ENCODE results near the gene XRCC6.
"Not testable (repeated sequence)": the region's sequence is repeated elsewhere in the genome, so short reads cannot be mapped to it uniquely, and the experiment has no call there.

Gene XRCC6

DNA sequence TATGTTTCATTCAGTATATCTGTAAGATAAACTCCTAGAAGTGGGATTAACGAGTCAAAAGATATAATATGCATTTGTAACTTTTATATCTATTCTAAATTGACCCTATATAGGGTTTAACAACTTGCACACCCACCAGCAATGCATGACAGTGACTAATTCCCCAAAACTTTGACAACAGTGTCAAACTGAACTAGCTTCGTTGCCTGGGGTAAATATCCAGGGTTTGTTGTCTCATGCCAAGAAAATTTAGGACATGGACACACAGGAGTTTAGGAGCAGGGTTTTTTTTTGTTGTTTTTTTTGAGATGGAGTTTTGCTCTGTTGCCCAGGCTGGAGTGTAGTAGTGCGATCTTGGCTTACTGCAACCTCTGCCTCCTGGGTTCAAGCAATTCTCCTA is 62.5 kb downstream of the XRCC6 start:
- H3K9me3 Mint-ChIP-seq, result no peaks in the 10 kb centered on the region
- no peaks in the 10 kb centered on the region for H3K27me3 Mint-ChIP-seq
- H3K27ac Mint-ChIP-seq (ENCODE audit: low read depth), result peak overlapping the region; percentile 97
- H3K4me1 Mint-ChIP-seq, result peaks cover 30% of the 10 kb centered on the region
- no peak for DNase-seq (ENCODE audit: low spot score in 2 of 2)
- no peak for ATAC-seq (replicated peaks; ENCODE audit: extremely low read depth, poor library complexity, severe bottlenecking)
- peaks cover 30% of the 10 kb centered on the region for H3K36me3 Mint-ChIP-seq (ENCODE audit: insufficient read depth)
- peak overlapping the region; percentile 96 for H3K4me3 Mint-ChIP-seq

DNA sequence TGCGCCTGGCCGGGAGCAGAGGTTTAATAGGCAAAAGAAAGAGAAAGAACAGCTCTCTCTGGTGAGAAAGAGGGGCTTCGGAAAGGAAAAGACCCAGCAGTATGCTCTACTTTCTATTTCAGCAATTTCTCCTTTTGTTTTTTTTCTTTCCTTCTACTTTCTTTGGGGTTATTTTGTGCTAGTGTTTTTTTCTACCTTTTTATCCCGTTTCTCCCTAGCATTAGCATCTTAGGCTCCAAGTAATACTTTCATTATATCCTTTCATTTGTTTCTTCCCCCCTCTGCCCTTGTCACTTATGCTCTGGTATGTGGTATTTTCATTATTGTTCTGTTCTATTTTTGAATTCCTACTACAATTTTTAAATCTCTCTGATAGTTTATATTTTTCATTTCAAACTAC is 63.1 kb downstream of the XRCC6 start:
- peak overlapping the region; percentile 62 for H3K27ac Mint-ChIP-seq (ENCODE audit: low read depth)
- no peaks in the 10 kb centered on the region for H3K27me3 Mint-ChIP-seq
- ATAC-seq (replicated peaks; ENCODE audit: extremely low read depth, poor library complexity, severe bottlenecking) (no peak), DNase-seq (ENCODE audit: low spot score in 2 of 2) (no peak)
- H3K9me3 Mint-ChIP-seq, result no peaks in the 10 kb centered on the region
- peaks cover 33% of the 10 kb centered on the region for H3K4me1 Mint-ChIP-seq
- no peak overlapping the region for H3K4me3 Mint-ChIP-seq
- H3K36me3 Mint-ChIP-seq (ENCODE audit: insufficient read depth), result peaks cover 29% of the 10 kb centered on the region

DNA sequence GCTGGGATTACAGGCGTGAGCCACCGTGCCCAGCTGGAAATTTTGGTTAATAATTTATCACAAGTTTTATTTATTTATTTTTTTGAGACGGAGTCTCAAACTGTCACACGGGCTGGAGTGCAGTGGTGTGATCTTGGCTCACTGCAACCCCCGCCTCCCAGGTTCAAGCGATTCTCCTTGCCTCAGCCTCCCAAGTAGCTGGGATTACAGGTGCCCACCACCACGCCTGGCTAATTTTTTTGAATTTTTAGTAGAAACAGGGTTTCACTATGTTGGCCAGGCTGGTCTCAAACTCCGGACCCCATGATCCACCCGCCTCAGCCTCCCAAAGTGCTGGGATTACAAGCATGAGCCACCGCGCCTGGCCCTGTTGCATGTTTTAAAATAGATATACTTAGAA is 65.8 kb downstream of the XRCC6 start:
- H3K27ac Mint-ChIP-seq (ENCODE audit: low read depth); ATAC-seq (replicated peaks; ENCODE audit: extremely low read depth, poor library complexity, severe bottlenecking); DNase-seq (ENCODE audit: low spot score in 2 of 2); H3K9me3 Mint-ChIP-seq; H3K27me3 Mint-ChIP-seq: not testable (repeated sequence)
- peaks cover 38% of the 10 kb centered on the region for H3K4me1 Mint-ChIP-seq
- H3K36me3 Mint-ChIP-seq (ENCODE audit: insufficient read depth), result peaks cover 22% of the 10 kb centered on the region
- peak overlapping the region; percentile 90 for H3K4me3 Mint-ChIP-seq

DNA sequence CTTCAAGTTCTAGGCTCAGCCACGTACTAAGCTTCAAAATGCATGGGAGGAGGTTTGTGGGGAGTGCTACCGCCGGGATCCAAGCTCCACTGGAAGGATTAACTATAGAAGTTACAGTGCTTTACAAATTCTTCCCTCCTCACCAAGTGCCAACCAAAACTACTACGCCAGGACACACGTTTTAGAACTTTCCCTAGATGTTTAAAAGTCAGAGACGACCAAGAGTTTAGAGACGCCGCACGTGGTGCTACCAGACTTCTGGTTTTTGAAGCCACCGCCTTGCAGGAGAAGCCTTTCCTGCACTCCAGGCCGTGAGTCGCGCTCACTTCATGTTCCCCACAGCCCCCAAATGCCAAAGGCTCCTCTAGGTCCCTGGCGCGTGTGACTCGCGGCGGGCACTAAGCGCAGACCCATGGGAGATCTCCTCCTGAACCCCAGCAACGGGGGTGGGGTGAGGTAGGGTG is 66.8 kb downstream of the XRCC6 start:
- H3K36me3 Mint-ChIP-seq (ENCODE audit: insufficient read depth), result peaks cover 21% of the 10 kb centered on the region
- ATAC-seq (replicated peaks; ENCODE audit: extremely low read depth, poor library complexity, severe bottlenecking) (peak; percentile 16), DNase-seq (ENCODE audit: low spot score in 2 of 2) (no peak)

DNA sequence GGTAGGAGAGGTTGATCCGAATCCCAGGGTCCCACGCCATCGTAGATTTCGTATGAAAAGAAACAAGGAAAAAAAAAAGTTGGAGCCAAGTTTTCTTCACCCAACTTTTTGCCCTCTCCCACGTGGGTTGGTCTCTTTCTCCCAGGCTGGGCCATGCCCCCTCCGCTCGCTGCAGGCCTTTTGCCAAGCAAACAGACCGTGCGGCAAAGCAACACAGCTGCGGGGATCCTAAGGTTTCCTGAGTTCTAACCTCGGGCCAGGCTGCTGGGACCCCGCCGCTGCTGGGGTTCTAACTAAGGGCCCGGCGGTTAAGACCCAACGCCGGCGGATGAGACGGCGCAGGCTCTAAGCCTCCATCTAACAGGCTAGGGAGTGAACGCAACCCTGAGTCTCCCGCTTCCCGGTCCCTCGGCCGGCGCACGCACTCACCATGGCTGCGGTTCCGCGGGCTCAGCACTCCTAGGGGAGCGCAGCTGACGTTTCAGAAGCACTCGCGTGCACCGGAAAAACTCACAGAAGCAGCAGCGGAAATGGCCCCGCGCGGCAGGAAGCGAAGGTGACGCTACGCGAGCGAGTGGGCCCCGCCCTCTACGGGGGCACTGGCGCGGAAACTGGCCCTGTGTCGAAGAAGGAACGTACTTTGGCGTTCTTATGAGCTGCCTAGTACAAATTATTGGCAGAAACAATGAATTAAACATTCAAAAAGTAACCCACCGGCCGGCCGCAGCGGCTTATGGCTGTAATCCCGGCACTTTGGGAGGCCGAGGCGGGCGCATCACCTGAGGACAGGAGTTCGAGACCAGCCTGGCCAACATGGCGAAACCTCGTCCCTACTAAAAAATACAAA is 67.5 kb downstream of the XRCC6 start, which contains the start of gene SNU13:
Gene SNU13, minus strand, starts transcription at position 503 of the 847 bp plus-strand sequence. Its CDS starts 71 bp downstream, at position 432.
- Mint-ChIP-seq H3K36me3 (ENCODE audit: insufficient read depth) (peaks cover 21% of the 10 kb centered on the region), H3K4me3 (peak within 1 kb of the TSS; percentile 90), H3K27me3 (no peaks in the 10 kb centered on the region), H3K9me3 (no peaks in the 10 kb centered on the region), H3K27ac (ENCODE audit: low read depth) (peak within 1 kb of the TSS; percentile 99), H3K4me1 (peaks cover 34% of the 10 kb centered on the region)
- DNase-seq (ENCODE audit: low spot score in 2 of 2) (peak; percentile 84 to 86), ATAC-seq (replicated peaks; ENCODE audit: extremely low read depth, poor library complexity, severe bottlenecking) (peak; percentile 96)

More for the DNA sequence above, 66.8 kb downstream of the XRCC6 start:
- peaks cover 34% of the 10 kb centered on the region for H3K4me1 Mint-ChIP-seq
- H3K4me3 Mint-ChIP-seq, result peak overlapping the region; percentile 90
- no peaks in the 10 kb centered on the region for H3K9me3 Mint-ChIP-seq
- peak overlapping the region; percentile 99 for H3K27ac Mint-ChIP-seq (ENCODE audit: low read depth)
- no peaks in the 10 kb centered on the region for H3K27me3 Mint-ChIP-seq

DNA sequence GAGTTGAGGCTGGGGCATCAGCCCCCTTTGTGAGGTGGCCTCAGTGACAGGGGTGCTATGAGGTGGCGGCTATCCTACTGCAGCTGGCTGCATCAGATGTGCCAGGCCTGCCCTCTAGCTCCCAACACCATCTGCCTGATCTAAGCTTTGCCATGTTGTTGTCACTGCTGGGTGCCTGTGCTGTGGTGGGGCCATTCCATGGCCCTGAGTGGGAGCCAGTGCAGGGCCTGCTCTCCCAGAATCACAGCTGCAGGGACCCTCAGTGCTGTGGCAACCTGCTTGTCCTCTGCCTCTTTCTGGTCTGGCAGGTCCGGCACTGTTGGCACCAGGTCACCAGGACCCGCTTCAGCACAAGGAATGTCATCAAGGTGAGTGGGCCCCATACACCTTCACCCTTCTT is 69.4 kb downstream of the XRCC6 start:
- Mint-ChIP-seq H3K27ac (ENCODE audit: low read depth) (peak overlapping the region; percentile 99), H3K4me1 (peaks cover 28% of the 10 kb centered on the region), H3K27me3 (no peaks in the 10 kb centered on the region), H3K36me3 (ENCODE audit: insufficient read depth) (peaks cover 20% of the 10 kb centered on the region), H3K4me3 (peak overlapping the region; percentile 90), H3K9me3 (no peaks in the 10 kb centered on the region)
- no peak for ATAC-seq (replicated peaks; ENCODE audit: extremely low read depth, poor library complexity, severe bottlenecking)
- DNase-seq (ENCODE audit: low spot score in 2 of 2), result no peak

DNA sequence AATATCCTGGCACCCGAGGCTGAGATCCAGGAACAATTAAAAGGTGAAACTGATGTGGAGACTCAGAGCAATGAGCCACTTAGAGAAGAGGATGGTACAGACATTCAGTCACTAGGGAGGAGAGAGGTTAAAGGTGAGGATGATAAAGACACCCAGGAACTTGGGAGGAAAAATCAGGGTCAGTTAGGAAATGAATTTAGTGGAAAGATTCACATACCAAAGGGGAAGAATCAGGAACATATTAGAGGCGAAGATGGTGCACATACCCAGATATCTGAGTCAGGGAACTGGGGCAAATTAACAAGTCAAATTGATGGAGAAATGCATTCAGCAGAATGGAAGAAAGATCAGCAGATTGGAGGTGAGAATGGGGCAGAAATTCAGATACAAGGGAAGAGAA is 74.1 kb downstream of the XRCC6 start:
- Mint-ChIP-seq H3K4me3 (no peak overlapping the region), H3K27ac (ENCODE audit: low read depth) (no peak overlapping the region), H3K4me1 (peaks cover 11% of the 10 kb centered on the region), H3K27me3 (no peaks in the 10 kb centered on the region), H3K36me3 (ENCODE audit: insufficient read depth) (peaks cover 8% of the 10 kb centered on the region), H3K9me3 (no peaks in the 10 kb centered on the region)
- ATAC-seq (replicated peaks; ENCODE audit: extremely low read depth, poor library complexity, severe bottlenecking) (no peak), DNase-seq (ENCODE audit: low spot score in 2 of 2) (no peak)

DNA sequence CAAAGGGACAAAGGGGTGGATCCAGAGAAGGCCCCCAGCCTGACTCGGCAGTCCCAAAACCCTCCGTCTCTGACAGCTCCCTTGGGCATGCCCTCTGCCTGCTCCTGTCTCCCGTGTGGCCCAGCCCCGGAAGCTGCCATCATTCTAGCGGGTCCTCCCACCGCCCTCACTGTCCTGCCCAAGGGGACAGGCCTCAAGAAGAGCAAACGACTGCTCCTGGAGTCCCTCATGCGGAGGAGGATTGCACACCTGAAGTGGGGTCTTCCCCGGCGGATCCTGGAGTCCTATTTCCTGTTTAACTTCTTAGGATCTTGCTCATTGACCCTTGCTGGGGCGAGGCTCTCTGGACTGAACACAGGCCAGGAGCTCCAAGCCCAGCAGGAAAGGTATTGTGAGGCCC is 75.6 kb downstream of the XRCC6 start:
- no peak for ATAC-seq (replicated peaks; ENCODE audit: extremely low read depth, poor library complexity, severe bottlenecking)
- no peaks in the 10 kb centered on the region for H3K9me3 Mint-ChIP-seq
- H3K36me3 Mint-ChIP-seq (ENCODE audit: insufficient read depth), result peaks cover 5% of the 10 kb centered on the region
- no peak overlapping the region for H3K4me3 Mint-ChIP-seq
- no peak for DNase-seq (ENCODE audit: low spot score in 2 of 2)
- peak overlapping the region; percentile 66 for H3K27ac Mint-ChIP-seq (ENCODE audit: low read depth)
- no peaks in the 10 kb centered on the region for H3K27me3 Mint-ChIP-seq
- peaks cover 6% of the 10 kb centered on the region for H3K4me1 Mint-ChIP-seq

DNA sequence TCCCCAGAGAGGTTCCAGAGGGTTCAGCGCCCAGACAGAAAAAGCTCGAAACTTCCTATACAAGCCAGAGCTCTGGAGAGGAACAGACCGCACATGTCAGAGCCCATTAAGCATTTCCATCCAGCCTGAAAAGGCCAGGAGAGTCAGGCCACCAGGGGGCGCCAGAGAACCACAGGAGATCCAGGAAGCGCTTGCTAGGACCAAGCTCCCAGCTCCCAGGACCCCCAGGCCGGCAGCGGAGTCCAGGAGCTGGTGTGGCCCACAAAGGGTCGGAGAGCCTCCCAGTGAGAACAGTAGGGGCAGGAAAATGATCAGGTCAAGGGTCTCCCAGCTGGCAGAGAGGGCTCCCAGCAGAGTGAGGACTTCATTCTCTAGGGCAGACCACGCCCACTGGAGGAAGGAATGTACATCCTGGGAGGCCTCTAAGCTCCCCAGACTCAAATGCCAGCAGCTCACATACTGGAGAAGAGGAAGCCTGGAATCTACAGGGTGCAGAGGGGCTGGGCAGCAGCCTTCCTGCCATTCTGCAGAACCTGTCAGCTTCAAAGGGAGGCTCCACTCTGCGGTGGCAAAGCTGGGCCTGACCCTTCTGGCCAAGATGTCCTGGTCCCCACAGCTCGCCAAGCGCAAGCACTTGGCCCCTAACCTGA is 76.2 kb downstream of the XRCC6 start:
- ATAC-seq (replicated peaks; ENCODE audit: extremely low read depth, poor library complexity, severe bottlenecking), result peak; percentile 64
- Mint-ChIP-seq H3K36me3 (ENCODE audit: insufficient read depth) (peaks cover 4% of the 10 kb centered on the region), H3K27ac (ENCODE audit: low read depth) (peak overlapping the region; percentile 66), H3K27me3 (no peaks in the 10 kb centered on the region), H3K4me1 (peaks cover 6% of the 10 kb centered on the region), H3K9me3 (no peaks in the 10 kb centered on the region), H3K4me3 (peak overlapping the region; percentile 51)
- peak; percentile 76 to 95 for DNase-seq (ENCODE audit: low spot score in 2 of 2)

DNA sequence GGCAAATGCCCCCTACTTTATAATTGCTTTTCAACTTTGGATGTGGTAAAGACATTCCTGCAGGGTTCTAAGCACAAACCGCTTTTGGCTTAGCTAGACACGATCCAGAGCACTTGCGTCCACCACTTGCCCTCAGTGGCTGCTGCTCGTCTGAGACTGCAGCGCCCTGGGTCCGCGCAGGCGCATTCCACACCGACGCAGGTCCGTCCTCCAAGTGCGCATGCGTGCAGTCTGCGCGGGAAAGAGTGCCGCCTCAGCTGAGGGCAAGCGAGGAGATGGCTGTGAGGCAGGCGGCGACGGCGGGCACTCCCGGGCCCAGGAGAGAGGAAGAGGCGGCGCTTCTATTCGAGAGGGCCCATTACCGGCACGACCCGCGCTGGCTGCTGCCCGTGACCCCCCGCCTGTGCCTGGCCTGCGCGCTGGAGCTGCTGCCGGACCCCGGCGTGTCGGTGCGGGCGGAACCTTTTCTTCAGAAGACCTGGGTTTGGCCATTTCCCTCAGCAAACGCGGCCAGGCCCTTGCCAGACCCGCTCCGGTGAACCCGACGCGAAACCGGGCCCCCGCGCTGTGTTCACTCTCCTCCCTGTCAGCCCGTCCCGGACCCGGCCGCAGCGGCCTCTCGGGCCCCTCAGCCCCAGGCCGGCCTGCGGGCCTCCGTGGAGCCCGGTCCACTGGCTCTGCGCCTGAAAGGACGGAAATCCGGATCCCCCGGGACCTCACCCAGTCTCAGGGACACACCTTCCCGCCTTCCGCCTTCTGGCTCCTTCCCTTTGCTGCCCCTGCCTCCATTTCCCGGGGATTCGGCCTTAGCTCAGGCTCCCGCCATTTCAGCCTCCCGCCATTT is 78.4 kb downstream of the XRCC6 start, which contains the start of gene MEI1:
Gene MEI1, plus strand, starts transcription at position 240 of the 844 bp plus-strand sequence. Its CDS starts 36 bp downstream, at position 276.
- Mint-ChIP-seq H3K27me3 (no peaks in the 10 kb centered on the region), H3K27ac (ENCODE audit: low read depth) (peak within 1 kb of the TSS; percentile 60), H3K4me1 (peaks cover 6% of the 10 kb centered on the region), H3K4me3 (peak within 1 kb of the TSS; percentile 65), H3K36me3 (ENCODE audit: insufficient read depth) (peaks cover 1% of the 10 kb centered on the region), H3K9me3 (no peaks in the 10 kb centered on the region)
- DNase-seq (ENCODE audit: low spot score in 2 of 2) (peak; percentile 56 to 63), ATAC-seq (replicated peaks; ENCODE audit: extremely low read depth, poor library complexity, severe bottlenecking) (no peak)

DNA sequence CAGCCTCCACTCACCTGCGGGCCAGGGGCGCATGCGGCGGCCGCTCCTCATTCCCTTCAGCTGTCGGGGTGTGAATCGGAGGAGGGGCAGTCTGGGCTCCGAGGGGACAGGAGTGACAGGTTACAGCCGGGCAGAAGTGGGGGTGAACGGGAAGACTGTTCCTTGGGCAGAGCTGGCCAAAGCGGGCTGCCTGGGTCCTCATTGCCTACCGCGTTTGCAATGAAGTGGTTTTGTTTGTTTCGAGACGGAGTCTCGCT is 78.9 kb downstream of the XRCC6 start:
- DNase-seq (ENCODE audit: low spot score in 2 of 2) (no peak), ATAC-seq (replicated peaks; ENCODE audit: extremely low read depth, poor library complexity, severe bottlenecking) (no peak)
- Mint-ChIP-seq H3K4me3 (no peak overlapping the region), H3K4me1 (peaks cover 6% of the 10 kb centered on the region), H3K27me3 (no peaks in the 10 kb centered on the region), H3K9me3 (no peaks in the 10 kb centered on the region), H3K27ac (ENCODE audit: low read depth) (no peak overlapping the region), H3K36me3 (ENCODE audit: insufficient read depth) (peaks cover 1% of the 10 kb centered on the region)

DNA sequence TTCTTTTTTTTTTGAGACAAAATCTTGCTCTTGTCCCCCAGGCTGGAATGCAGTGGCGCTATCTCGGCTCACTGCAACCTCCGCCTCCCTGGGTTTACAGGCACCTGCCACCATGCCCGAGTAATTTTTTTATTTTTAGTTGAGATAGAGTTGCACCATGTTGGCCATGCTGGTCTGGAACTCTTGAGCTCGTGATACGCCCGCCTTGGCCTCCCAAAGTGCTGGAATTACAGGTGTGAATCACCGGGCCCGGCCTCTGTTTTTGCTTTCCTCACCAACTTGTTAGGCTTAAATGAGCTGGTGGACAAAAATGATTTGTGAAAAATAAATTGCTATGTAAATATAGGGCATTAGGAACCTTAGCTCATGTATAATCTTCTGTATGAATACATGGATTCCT is 81.7 kb downstream of the XRCC6 start:
- H3K36me3 Mint-ChIP-seq (ENCODE audit: insufficient read depth), result peaks cover 4% of the 10 kb centered on the region
- H3K27me3 Mint-ChIP-seq, result no peaks in the 10 kb centered on the region
- no peaks in the 10 kb centered on the region for H3K9me3 Mint-ChIP-seq
- no peak for DNase-seq (ENCODE audit: low spot score in 2 of 2)
- H3K27ac Mint-ChIP-seq (ENCODE audit: low read depth), result no peak overlapping the region
- H3K4me1 Mint-ChIP-seq, result no peaks in the 10 kb centered on the region
- H3K4me3 Mint-ChIP-seq, result no peak overlapping the region
- ATAC-seq (replicated peaks; ENCODE audit: extremely low read depth, poor library complexity, severe bottlenecking), result no peak

All from central memory CD8-positive, alpha-beta T cell (primary cell).